ENCODE results near the gene MYO1D.
A peak's percentile ranks its signal among the peaks of the same experiment; 100 is the strongest.
"Not testable (repeated sequence)": the region's sequence is repeated elsewhere in the genome, so short reads cannot be mapped to it uniquely, and the experiment has no call there.

Gene MYO1D

DNA sequence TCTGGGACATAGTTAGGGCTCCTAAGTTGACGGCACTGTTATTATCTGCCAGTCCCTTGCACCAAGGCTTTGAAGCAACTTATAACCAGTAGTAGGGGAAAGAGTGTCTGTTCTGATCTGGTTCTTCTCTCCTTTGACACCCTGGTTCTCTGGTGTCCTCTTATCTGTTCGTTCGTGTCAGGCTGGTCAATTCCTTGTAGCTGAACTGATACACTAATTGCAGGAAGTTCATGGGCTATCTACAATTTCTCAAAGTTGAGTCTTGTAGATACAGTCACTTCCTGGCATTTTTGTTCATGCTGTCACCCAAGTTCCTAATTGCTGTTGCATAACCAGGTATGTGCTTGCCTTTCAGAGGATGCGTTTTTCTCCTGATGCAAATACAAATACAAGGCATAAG is 17.3 kb upstream of the MYO1D start:
- DNase-seq (ENCODE audit: low read depth in 2 of 2), result no peak

DNA sequence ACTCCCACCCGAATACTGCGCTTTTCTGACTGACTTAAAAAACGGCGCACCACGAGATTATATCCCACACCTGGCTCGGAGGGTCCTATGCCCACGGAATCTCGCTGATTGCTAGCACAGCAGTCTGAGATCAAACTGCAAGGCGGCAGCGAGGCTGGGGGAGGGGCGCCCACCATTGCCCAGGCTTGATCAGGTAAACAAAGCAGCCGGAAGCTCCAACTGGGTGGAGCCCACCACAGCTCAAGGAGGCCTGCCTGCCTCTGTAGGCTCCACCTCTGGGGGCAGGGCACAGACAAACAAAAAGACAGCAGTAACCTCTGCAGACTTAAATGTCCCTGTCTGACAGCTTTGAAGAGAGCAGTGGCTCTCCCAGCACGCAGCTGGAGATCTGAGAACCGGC is 10.5 kb upstream of the MYO1D start:
- not testable (repeated sequence) for DNase-seq (ENCODE audit: low read depth in 2 of 2)

DNA sequence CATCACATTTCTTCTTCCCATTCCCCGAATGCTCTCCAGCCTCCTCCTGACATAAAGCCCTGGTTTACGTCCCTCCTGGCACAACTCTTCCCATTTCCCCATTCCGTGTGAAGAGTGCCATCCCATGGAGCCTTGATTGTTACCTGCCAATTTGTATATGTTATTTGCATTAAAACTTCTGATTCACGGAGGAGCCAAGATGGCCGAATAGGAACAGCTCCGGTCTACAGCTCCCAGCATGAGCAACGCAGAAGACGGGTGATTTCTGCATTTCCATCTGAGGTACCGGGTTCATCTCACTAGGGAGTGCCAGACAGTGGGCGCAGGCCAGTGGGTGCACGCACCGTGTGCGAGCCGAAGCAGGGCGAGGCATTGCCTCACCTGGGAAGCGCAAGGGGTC is 10.0 kb upstream of the MYO1D start:
- DNase-seq (ENCODE audit: low read depth in 2 of 2), result not testable (repeated sequence)

DNA sequence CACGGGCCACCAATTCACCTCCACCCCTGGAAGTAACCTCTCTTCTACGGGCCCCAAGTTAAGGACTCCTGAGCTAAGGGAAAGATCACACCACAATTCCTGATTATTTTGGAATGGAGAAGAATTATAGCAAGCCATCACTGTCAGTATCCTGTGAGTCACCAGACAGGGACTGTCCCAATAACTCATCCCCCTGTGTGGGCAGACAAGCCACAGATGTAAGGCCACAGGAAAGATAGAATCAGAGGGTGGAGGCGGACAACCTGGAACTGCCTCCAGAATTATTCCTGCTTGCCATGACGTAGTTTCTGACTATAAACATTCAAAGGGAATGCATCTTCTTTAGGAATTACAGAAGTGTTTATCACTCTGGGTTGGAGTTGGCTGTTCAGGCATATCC is 5.8 kb upstream of the MYO1D start:
- DNase-seq (ENCODE audit: low read depth in 2 of 2), result peak; percentile 2 to 18

DNA sequence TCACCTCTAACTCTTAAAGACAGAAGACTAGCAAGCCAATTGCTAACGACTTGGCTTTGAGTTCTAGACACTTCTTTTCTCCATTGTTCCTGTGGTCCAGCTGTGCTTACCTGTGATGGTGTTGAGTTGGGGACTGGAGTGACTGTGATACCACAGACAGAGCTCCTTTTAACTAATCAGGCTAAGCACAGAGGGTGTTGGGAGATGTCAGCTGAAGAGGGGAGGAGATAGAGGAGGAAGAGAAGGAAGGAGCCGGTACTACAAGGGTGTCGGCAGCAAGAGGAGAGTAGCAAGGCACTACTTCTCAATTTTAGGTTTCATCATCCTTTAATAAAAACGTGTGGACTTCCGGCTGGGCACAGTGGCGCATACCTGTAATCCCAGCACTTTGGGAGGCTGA is 5.1 kb upstream of the MYO1D start:
- no peak for DNase-seq (ENCODE audit: low read depth in 2 of 2)

DNA sequence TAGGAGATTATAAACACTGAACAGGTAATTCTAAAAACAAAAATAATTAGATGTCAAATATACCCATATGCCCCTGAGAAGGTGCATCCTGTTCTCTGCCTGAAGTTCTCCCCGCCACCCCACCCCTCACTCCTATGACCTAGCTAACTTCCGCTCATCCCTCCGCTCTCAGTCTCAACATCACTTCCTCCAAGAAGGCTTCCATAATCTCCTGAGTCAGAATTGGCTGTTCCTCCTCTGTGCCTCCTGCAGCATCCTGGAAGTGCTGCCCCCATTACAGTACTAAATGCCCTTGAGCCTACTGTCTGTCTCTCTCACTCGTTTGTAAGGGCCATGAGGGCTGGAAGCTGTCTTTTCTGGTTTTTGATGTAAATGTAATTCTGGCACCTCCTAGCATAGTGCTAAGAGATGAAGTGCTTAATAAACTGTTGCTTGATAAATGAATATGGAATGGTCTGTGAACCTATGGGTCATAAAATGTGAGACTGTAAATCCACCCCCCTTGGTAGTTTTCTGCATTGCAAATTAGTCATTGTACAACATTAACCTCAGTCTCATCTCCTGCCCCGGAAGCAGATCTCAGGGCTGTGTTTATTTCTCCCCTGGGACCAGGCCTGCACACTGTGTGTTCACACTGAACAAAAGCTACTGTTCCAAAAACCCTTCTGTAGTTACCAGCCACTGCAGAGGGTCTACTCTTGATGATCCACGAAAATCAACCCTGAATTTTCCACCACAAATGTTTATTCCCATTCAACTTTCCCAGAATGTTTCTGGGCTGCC is 3.9 kb upstream of the MYO1D start:
- no peak for DNase-seq (ENCODE audit: low read depth in 2 of 2)

DNA sequence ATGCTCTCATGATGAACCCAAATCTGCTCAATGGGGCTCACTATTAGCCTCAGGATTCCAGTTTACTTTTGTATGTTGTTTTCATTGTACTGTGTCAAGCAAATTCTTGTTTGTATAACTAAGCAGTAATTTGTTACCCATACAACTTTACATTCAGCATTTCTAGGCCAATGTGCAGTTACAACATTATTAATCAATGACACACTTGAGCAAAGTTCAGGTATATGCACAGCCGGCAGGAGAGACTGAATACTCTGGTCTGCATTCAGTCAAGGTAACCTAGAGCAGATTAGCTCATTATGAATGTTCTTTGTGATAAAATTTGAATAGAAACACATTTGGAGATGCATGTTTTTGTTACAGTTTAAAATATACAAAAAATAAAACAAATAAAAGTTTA is 2.2 kb upstream of the MYO1D start:
- no peak for DNase-seq (ENCODE audit: low read depth in 2 of 2)

DNA sequence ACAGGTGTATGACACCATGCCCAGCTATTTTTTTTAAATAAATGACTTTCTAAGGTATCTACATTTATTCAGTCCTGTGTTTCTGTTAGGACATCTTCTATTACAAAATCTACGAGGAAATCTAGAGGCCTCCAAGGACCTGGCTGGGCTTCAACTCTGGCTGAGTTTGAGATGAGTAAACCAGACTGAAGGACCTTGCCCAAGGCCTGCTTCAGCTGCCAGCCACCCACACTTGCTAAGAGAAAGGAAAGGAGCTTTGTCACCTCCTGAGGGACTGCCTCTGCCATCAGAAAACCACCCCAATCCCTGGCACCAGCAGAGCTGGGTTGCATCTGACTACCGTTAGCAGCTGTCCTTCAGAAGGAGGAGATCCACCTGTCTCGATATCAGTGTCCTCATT is 1.3 kb upstream of the MYO1D start:
- no peak for DNase-seq (ENCODE audit: low read depth in 2 of 2)

DNA sequence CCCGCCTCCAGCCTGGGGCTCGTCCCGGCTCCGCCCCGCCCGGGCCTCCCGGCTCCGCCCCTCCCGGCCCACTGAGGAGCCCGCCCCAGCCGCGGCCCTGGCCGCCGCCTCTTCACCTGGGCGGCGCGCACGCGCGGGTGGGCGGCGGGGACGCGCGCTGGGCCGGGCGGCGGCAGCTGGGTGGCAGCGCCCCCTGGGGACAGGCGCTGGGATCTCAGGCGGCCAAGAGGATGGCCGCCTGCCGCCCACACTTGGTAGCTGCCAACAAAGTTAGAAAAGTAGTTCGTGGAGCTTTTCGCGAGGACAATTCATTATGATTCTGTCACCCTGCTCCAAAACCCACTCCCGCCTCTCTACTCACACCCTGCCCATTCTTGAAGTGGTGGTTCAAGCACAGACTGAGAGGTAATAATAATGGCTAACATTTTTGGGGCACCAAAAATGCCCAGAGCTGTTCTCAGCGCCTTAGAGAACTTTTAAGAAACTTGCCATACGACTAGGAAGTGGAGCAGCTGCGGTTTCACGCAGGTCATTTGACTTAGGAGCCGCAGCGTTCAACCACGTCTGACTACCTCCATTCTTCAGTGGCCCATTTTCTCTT is 340 bp upstream of the MYO1D start:
- peak; percentile 81 to 90 for DNase-seq (ENCODE audit: low read depth in 2 of 2)

DNA sequence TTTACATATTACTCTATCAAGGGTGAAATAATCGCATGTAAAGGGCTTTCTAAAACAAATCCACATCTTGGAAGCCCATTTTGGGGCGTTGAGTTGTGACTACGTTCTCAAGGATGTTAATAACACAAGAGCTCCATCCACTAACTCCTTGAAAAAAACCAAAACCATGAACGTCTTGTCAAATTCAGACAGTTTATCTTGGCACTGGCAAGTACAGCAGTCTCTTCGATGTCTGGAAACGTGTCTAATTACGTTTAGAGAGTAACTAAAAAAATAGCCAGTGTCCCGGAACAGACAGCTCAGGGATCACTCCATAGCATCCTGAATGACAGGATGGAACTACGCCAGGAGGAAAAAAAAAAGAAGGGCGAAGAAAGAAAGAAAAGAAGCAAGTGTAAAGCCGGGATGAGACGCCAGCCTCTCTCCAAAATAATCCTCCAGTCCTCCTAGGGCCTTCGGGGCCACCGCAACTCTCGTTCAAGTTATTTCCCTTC is 954 bp downstream of the MYO1D start:
- DNase-seq (ENCODE audit: low read depth in 2 of 2), result no peak

DNA sequence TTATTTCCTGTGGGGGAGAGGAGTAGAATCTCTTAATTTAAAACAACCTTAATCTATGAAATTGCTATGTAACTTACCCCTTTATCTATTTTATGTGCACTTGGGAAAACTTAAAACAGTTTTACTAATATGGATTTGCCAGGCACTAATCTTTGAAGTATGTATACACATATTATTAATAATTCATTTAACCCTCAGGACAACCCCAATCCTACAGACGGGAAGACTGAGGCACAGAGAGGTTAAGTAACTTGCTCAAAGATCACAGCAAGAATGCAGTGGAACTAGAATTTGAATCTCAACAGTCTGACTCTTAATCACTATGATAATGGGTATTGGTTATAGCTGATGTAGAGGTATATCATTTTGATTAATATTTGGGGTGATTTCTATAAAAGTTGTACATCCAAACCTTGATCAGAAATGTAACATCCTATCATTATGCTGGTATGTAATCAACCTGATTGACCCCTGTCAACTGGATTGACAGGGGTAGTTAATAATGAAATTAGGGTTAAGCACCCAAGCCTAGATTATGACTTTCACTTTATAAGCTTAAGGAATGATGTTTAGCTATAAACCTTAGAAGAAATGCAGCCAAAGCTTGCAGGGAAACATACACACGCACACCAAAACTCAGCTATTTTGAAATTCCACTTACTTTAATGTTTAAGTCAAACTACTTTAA is 1.6 kb downstream of the MYO1D start:
- DNase-seq (ENCODE audit: low read depth in 2 of 2), result no peak

DNA sequence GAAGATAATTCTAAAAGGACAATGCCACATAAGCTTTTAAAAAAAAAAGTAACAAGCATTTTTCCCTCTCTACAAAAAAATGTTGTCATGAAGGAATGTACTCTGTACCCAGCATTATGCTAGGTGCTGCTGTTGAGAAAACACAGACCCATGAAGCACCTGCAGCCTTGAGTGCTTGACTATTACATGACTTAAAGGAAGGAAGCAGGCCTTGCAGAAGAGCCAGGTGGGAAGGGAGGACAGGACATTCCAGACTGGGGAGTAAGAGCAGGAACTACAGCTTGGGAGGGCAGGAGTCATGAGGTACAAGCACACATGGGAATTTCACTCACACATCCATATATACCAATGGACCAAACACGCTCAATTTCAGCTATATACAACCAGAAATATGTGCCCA is 3.8 kb downstream of the MYO1D start:
- no peak for DNase-seq (ENCODE audit: low read depth in 2 of 2)

DNA sequence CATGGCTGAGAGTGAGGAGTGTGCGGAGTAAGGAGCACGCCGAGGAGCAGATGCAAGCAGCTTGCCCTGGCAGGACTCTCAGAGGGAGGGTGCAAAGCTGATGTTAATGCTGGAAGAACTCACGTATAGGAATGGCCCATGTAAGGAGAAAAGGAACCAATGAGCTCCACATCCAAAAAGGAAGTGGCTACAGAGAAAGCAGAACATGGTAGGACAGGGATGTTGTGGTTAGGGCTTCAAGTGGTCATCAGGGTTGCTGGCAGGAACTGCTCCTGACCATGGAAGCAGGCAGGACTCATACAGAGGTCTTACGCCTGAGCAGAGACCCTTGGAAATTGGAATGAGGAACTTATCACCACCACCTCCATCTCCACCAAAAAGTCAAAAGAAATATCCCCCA is 5.2 kb downstream of the MYO1D start:
- DNase-seq (ENCODE audit: low read depth in 2 of 2), result no peak

DNA sequence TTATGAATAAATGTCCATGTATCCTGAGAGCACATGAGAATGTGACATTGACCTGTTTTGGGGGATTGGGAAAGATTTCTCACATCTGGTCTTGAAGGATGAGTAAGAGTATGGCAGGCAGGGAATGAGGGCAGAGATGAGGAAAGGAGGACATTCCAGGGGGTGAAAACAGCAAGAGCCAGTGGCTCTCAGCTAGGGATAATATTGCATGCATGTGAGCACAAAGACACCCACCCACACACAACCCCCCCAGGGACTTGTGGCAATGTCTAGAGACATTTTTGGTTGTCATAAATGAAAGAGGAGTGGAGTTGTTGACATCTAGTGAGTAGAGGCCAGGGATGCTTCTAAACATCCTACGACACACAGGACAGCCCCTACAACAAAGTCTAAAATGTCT is 6.0 kb downstream of the MYO1D start:
- DNase-seq (ENCODE audit: low read depth in 2 of 2), result no peak

DNA sequence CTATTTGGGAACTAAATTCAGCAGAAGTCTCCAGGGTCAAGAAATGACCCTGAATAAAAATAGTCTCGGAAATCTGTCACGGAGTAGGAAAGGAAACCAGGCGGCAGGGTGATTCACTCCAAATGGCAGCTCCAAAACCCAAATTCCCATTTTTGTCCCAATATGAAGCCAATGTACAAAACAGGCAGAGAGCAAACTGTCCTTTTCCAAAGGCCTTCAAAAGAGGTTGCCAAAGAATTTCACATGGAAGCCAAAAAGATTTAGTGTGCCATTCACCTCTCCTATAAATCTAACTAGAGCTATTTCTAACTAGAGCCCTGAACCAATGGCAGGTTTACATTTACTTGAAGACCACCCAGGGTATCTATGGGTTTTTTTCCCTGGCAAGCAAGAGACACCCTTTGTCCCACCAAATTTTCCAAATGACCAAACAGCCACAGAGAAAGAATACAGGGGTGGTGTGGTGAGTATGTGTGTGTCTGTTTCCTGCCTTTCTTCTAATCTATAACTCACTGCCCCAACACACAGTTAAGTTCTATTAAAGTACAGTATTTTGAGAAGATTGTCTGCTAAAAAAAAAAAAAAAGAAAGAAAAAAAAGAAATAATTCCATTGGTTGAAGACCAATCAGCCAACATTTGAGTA is 6.8 kb downstream of the MYO1D start:
- no peak for DNase-seq (ENCODE audit: low read depth in 2 of 2)

DNA sequence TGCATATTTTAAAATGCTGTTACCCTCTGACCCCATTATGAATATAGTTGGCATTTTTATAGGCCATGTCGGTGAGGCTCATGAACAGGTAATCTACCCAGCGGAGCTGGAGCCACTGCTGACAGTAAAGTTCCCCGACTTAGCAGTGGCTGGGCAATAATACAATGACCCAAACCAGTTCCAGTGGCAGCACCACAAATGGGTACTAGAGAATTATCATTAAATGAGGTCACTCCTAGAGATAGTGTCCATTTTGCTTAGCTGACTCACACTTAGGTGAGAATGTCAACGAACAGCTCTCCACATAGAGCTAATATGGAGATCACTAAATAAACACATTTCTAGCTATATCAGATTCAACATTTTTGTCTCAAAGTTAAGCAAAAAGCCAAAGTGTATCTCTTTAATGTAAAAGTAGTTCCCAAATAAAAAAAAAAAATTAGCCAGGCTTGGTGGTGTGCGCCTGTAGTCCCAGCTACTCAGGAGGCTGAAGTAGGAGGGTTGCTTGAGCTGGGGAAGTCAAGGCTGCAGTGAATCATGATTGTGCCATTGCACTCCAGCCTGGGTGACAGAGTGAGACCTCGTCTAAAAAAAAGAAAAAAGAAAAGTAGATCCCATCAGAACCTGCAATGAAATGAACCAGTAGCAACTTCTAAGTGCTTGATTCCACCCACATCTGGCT is 7.4 kb downstream of the MYO1D start:
- DNase-seq (ENCODE audit: low read depth in 2 of 2), result no peak

DNA sequence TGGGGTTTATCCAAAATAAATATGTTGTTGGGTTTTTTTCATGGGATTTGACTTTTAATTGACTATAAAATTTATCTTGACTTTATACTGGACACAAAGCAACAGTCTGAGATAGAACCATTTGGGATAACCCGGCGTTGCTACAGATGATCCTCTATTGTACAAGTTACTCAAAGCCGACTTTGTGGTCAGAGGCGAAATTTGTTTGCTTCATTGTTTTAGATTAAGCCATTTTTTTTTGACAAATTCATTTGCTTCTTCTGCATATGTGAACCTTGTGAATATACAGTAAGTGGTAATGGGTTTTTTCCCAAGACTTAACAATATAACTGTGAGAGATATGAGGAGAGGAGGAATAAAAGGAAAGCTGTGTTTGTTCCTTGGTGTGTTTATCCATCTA is 11.8 kb downstream of the MYO1D start:
- DNase-seq (ENCODE audit: low read depth in 2 of 2), result no peak

DNA sequence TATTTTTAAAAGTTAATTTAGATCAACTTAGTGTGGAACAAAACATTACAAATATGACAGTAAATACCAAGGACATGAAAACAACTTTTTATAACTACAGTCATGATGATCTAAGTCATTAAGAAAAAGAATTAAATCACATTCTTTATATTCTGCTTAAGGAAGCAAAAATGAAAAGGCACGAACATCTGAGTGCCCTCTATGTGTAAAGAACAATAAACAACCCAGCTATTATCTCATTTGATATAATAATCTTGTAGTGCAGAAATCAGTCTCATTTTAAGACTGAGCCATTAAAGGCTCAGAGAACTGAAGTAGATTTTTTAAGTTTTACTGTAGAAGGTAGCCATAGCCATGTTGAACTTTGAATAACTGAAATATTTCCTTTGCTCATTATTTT is 13.4 kb downstream of the MYO1D start:
- no peak for DNase-seq (ENCODE audit: low read depth in 2 of 2)

DNA sequence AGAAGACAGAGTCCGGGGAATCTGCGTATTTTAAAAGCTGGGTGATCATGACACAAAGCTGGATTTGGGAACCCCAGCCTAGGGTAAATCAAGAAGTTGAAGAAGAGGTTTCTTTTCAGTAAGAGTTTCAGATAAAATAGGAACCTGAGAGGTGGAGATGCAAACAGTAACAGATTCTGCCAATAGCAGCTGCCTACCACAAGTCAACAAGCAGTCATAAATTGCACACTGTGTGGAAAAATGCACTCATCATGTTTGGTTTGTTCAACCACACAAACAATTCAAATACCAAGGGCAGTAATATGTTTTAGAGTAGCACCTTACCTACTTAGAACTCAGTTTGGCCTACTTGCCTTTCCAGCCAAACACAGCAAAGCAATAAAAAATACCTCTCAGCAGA is 14.0 kb downstream of the MYO1D start:
- DNase-seq (ENCODE audit: low read depth in 2 of 2), result no peak

DNA sequence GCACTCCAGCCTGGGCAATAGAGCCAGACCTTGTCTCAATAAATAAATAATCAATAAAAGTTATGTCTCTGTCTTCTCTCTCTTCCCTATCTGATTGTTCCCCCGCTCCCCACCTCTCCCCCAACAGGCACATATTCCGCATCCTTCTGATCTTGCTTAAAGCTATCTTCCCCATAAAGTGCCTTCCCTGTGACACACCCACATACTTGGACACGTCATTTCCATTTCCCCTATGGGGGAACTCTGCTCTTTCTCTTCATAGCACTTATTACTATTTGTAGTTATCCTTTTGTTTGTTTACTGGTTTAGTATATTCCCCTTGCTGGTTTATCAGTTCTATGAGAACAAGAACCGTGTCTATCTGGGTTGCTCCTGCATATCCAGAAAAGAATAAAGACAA is 14.9 kb downstream of the MYO1D start:
- DNase-seq (ENCODE audit: low read depth in 2 of 2), result no peak

DNA sequence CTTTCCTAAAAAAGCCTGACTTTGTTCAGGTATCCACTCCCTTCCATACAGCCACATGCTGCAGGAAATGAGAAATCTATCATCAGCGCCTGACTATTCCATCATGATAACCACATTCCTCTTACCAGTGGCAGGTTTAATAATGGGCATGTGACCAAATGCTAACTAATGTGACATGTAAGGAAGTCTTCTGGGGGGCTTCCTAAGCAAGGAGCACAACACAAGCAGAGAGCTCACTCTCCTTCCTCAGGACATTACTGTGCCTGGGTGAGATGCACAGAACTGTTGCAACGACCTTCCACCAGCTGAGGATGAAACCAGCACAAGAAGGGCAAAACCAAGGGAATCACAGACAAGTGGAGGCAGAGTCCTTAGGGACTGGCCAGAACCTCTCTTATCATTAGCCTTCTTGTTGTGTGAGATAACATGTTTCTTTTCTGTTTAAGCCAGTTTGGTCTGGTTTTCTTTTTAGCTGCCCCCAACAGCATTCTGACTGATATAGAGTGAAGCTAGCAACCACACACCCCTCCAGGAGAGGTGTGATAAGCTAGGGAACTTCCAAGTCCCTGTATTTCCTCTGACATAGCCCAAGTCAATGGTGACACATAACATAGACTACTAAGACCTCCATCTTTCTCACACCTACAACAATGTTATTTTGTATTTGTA is 16.9 kb downstream of the MYO1D start:
- no peak for DNase-seq (ENCODE audit: low read depth in 2 of 2)

Data from activated CD4-positive, alpha-beta T cell treated with anti-CD3 and anti-CD28 coated beads for 24 hours (primary cell).